Trophoblast cell (in vitro differentiated cells and primary cell): ENCODE data around the gene DENND1B.

Experiments used
- DNase-seq, 2 donors: peaks; one replicate each; pipeline ENCODE4 v3.0.0-alpha.2; 2016
- H2AFZ ChIP-seq: 2 replicates; pipeline ENCODE4 v1.6.1; 2013; ENCODE audit warnings: low read length, moderate library complexity, mild to moderate bottlenecking; ENCODE audit not compliant: insufficient read depth, poor library complexity
- H2AK5ac ChIP-seq: 2 replicates; pipeline ENCODE4 v1.6.1; 2013; ENCODE audit warnings: mild to moderate bottlenecking, low read length
- H2BK120ac ChIP-seq: 2 replicates; pipeline ENCODE4 v1.6.1; 2013; ENCODE audit warnings: low read length, mild to moderate bottlenecking, moderate library complexity; ENCODE audit not compliant: insufficient read depth, poor library complexity
- H2BK12ac ChIP-seq: 2 replicates; pipeline ENCODE4 v1.6.1; 2013; ENCODE audit warnings: mild to moderate bottlenecking, low read length, moderate library complexity
- H2BK5ac ChIP-seq: 2 replicates; pipeline ENCODE4 v1.6.1; 2013; ENCODE audit warnings: low read length, low read depth, moderate library complexity, mild to moderate bottlenecking; ENCODE audit not compliant: poor library complexity
- H3K14ac ChIP-seq: 2 replicates; pipeline ENCODE4 v1.6.1; 2013; ENCODE audit warnings: mild to moderate bottlenecking, low read length
- H3K18ac ChIP-seq: 2 replicates; pipeline ENCODE4 v1.6.1; 2013; ENCODE audit warnings: mild to moderate bottlenecking, low read length
- H3K23ac ChIP-seq: 2 replicates; pipeline ENCODE4 v1.6.1; 2013; ENCODE audit warnings: low read length
- H3K27ac ChIP-seq: 2 replicates; pipeline ENCODE4 v1.5.1; 2013; ENCODE audit warnings: low read depth, mild to moderate bottlenecking, inconsistent platforms, low read length, moderate library complexity
- H3K27me3 ChIP-seq: 2 replicates; pipeline ENCODE4 v1.6.1; 2013; ENCODE audit warnings: inconsistent platforms, mild to moderate bottlenecking, low read length, moderate library complexity; ENCODE audit not compliant: insufficient read depth
- H3K36me3 ChIP-seq, 2 experiments: 1 replicate in 1 of 2; 2 replicates in 1 of 2; pipeline ENCODE4 v1.6.1; 2013; ENCODE audit warnings: low read length in 2 of 2, mild to moderate bottlenecking in 2 of 2, moderate library complexity in 1 of 2; ENCODE audit not compliant: insufficient read depth in 2 of 2, control insufficient read depth in 1 of 2
- H3K4ac ChIP-seq: 2 replicates; pipeline ENCODE4 v1.6.1; 2013; ENCODE audit warnings: low read depth, mild to moderate bottlenecking, low read length, moderate library complexity
- H3K4me1 ChIP-seq, 2 experiments: 1 replicate in 1 of 2; 2 replicates in 1 of 2; pipeline ENCODE4 v1.6.1; 2013; ENCODE audit warnings: low read length in 2 of 2, mild to moderate bottlenecking in 2 of 2, moderate library complexity in 1 of 2; ENCODE audit not compliant: insufficient read depth in 2 of 2, control insufficient read depth in 1 of 2
- H3K4me2 ChIP-seq: 2 replicates; pipeline ENCODE4 v1.6.1; 2013; ENCODE audit warnings: inconsistent platforms, mild to moderate bottlenecking, low read length, moderate library complexity
- H3K4me3 ChIP-seq: 2 replicates; pipeline ENCODE4 v1.5.1; 2013; ENCODE audit warnings: mild to moderate bottlenecking, low read depth, low read length, inconsistent platforms
- H3K79me1 ChIP-seq: one replicate; pipeline ENCODE4 v1.6.1; 2013; ENCODE audit warnings: low read length
- H3K79me2 ChIP-seq: 2 replicates; pipeline ENCODE4 v1.6.1; 2013; ENCODE audit warnings: low read length, mild to moderate bottlenecking; ENCODE audit not compliant: control insufficient read depth, insufficient read depth, poor library complexity
- H3K9ac ChIP-seq: 2 replicates; pipeline ENCODE4 v1.6.1; 2013; ENCODE audit warnings: mild to moderate bottlenecking, low read length
- H3K9me3 ChIP-seq: 2 replicates; pipeline ENCODE4 v1.6.1; 2013; ENCODE audit warnings: low read depth, mild to moderate bottlenecking, control low read depth, inconsistent platforms, low read length; ENCODE audit not compliant: insufficient read depth
- H4K12ac ChIP-seq: 2 replicates; pipeline ENCODE4 v1.6.1; 2013; ENCODE audit warnings: low read depth, mild to moderate bottlenecking, low read length, moderate library complexity
- H4K8ac ChIP-seq: 2 replicates; pipeline ENCODE4 v1.6.1; 2013; ENCODE audit warnings: low read depth, mild to moderate bottlenecking, low read length, moderate library complexity
- H4K91ac ChIP-seq: one replicate; pipeline ENCODE4 v1.6.1; 2013; ENCODE audit warnings: low read depth, mild to moderate bottlenecking, low read length, moderate library complexity
- WGBS: extraction: QIAGEN DNeasy Blood & Tissue Kit; methylation state at CpG from one replicate; pipeline ENCODE4 v1.1.7; 2013; ENCODE audit warnings: missing lambda C conversion rate; ENCODE audit not compliant: insufficient read length, insufficient coverage; ENCODE audit errors: extremely low coverage; 5-methylcytosine and 5-hydroxymethylcytosine counted together

DENND1B gene

DNA sequence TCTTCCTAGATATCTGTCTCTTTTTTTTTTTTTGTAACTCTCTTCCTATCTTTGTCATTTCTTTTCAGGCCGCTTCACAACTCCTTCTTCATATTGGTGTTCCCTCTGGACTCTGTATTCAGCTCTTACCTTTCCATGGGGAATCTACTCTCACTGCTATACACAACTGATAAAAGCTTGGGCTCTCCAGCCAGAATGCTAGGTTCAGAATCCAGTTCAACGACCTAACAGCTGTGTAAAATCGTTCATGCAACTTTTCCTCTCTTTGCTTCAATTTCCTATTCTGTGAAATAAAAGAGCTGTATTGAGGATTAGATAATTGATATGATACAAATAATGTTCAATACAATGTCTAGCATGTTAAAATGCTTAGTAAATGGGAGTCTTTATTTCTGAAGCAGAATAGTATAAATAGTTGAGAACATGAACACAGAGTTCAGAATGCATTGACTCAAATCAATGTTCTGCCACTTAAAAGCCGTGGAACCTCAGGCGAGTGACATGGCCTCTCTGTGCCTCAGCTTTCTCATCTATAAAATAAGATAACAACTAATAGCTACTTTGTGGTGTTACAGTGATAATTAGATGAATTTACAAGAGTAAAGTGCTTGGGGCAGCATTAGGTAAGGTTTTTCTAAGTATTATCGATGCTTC lies 88.5 kb downstream of the DENND1B start:
- no peak overlapping the region for H4K8ac ChIP-seq
- no peak overlapping the region for H4K91ac ChIP-seq

DNA sequence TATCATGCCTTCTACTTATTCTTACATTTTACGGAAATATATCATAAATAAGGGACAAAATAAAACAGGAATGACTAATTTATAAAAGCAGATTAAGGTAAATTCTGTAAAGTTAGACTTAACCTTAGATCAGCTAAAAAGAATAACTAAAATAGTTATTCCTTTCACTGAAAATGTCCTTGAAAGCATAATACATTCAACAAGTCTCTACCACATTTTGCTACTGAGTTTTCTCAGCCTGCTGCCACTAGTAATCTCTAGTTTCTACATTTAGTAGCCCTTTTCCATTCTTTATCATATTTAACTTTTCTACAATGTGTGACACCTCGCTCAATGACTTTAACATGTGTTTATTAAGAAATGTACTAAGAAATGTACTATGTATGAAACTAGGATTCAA lies 89.0 kb downstream of the DENND1B start:
- Histone ChIP-seq H3K9me3 (no peaks in the 10 kb centered on the region), H2AK5ac (no peak overlapping the region), H3K79me1 (no peaks in the 10 kb centered on the region), H3K14ac (no peak overlapping the region), H3K23ac (no peak overlapping the region), H3K27me3 (no peaks in the 10 kb centered on the region), H2BK12ac (no peak overlapping the region), H4K8ac (no peak overlapping the region), H2AFZ (no peak overlapping the region), H2BK120ac (no peak overlapping the region), H3K27ac (no peak overlapping the region), H4K91ac (no peak overlapping the region), H3K36me3 (no peaks in the 10 kb centered on the region), H3K4me1 (no peaks in the 10 kb centered on the region), H3K9ac (no peak overlapping the region), H3K4me2 (no peak overlapping the region), H3K18ac (no peak overlapping the region), H3K79me2 (no peaks in the 10 kb centered on the region), H4K12ac (no peak overlapping the region), H3K4me3 (no peak overlapping the region), H2BK5ac (no peak overlapping the region), H3K4ac (no peak overlapping the region)
- WGBS = no CpG with 5 or more reads among the region's 2 CpGs
- no peak for DNase-seq

More for the DNA sequence above, 88.5 kb downstream of the DENND1B start:
- H2BK12ac ChIP-seq = no peak overlapping the region
- H3K79me2 ChIP-seq = no peaks in the 10 kb centered on the region
- H3K36me3 ChIP-seq = no peaks in the 10 kb centered on the region
- H2AK5ac ChIP-seq = no peak overlapping the region
- no peak overlapping the region for H3K27ac ChIP-seq
- no peak overlapping the region for H3K18ac ChIP-seq
- no peaks in the 10 kb centered on the region for H3K27me3 ChIP-seq
- H2BK5ac ChIP-seq = no peak overlapping the region
- no peak overlapping the region for H2AFZ ChIP-seq
- H3K9ac ChIP-seq = no peak overlapping the region
- no peak overlapping the region for H3K4me2 ChIP-seq
- no peak for DNase-seq
- H4K12ac ChIP-seq = no peak overlapping the region
- no peak overlapping the region for H2BK120ac ChIP-seq
- no peaks in the 10 kb centered on the region for H3K79me1 ChIP-seq
- no CpG with 5 or more reads among the region's 6 CpGs for WGBS
- no peaks in the 10 kb centered on the region for H3K4me1 ChIP-seq
- no peak overlapping the region for H3K23ac ChIP-seq
- no peak overlapping the region for H3K4me3 ChIP-seq
- no peak overlapping the region for H3K4ac ChIP-seq
- H3K9me3 ChIP-seq = no peaks in the 10 kb centered on the region
- H3K14ac ChIP-seq = no peak overlapping the region

DNA sequence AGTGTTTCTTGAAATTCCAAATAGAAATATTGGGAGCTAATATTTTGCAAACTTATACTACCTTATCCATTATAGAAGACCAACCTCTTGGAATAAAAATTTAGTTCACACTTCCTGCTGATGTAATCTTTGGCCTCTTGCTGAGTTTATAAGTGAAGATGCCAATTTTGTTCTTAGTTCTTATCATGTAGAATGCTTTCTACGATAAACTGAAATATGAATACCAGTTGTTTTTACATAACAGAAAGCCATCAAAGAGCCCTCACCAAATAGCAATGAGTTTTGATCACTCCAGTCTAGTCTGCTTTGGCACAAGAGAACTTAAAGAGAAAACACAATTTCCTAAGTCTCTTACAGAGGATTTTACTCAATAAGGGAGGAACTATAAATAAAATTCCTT lies 89.5 kb downstream of the DENND1B start:
- Histone ChIP-seq H3K36me3 (no peaks in the 10 kb centered on the region), H3K18ac (no peak overlapping the region), H3K9ac (no peak overlapping the region), H2BK5ac (no peak overlapping the region), H3K14ac (no peak overlapping the region), H2BK120ac (no peak overlapping the region), H2AK5ac (no peak overlapping the region), H3K27me3 (no peaks in the 10 kb centered on the region), H3K4me3 (no peak overlapping the region), H3K9me3 (no peaks in the 10 kb centered on the region), H4K12ac (no peak overlapping the region), H2AFZ (no peak overlapping the region), H3K4ac (no peak overlapping the region), H2BK12ac (no peak overlapping the region), H3K79me1 (no peaks in the 10 kb centered on the region), H3K4me1 (no peaks in the 10 kb centered on the region), H4K91ac (no peak overlapping the region), H3K23ac (no peak overlapping the region), H3K27ac (no peak overlapping the region), H3K4me2 (no peak overlapping the region), H3K79me2 (no peaks in the 10 kb centered on the region), H4K8ac (no peak overlapping the region)
- DNase-seq = peak in 1 of 2 donors; percentile 22
- no CpG with 5 or more reads among the region's 1 CpG for WGBS

DNA sequence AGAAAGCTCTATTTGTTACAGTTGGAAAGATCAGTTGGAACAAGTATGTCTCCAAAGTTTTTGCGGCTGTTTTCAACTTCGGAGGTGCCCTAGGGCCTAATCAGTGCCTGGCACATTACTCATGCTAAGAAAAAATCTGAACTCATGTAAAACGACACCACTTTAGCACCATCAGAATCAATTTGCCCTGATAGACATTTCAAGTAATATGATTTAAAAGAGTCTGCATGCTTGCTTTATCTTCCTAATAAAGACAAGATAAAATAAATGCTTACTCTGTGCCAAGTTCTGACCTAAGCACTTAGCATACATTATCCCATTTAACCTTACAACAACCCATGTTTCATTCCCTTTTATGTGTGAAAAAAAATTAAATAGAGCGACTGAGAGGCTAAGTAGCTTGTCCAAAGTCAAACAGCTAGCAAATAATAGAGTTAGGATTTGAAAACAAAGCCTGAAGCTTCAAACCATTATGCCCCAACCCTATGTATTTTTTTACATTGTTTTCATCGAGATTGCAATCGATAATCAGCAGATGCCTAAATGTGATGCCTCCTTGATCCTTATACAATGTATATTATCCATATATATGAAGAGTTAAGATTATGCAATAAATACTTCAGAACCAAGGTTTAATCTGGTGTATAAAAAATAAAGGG lies 91.3 kb downstream of the DENND1B start:
- no peak overlapping the region for H2BK5ac ChIP-seq
- no CpG with 5 or more reads among the region's 6 CpGs for WGBS
- H4K91ac ChIP-seq = no peak overlapping the region
- DNase-seq = peak in 1 of 2 donors; percentile 55
- H3K23ac ChIP-seq = no peak overlapping the region
- no peaks in the 10 kb centered on the region for H3K4me1 ChIP-seq
- H3K4me3 ChIP-seq = no peak overlapping the region
- no peak overlapping the region for H4K12ac ChIP-seq
- no peak overlapping the region for H4K8ac ChIP-seq
- H2BK120ac ChIP-seq = no peak overlapping the region
- no peaks in the 10 kb centered on the region for H3K79me2 ChIP-seq
- H3K9me3 ChIP-seq = no peaks in the 10 kb centered on the region
- H3K36me3 ChIP-seq = no peaks in the 10 kb centered on the region
- H3K27ac ChIP-seq = no peak overlapping the region
- H3K14ac ChIP-seq = no peak overlapping the region
- no peak overlapping the region for H3K4ac ChIP-seq
- no peak overlapping the region for H3K4me2 ChIP-seq
- no peak overlapping the region for H3K18ac ChIP-seq
- H3K9ac ChIP-seq = no peak overlapping the region
- no peak overlapping the region for H2AK5ac ChIP-seq
- H3K27me3 ChIP-seq = no peaks in the 10 kb centered on the region
- H3K79me1 ChIP-seq = no peaks in the 10 kb centered on the region
- no peak overlapping the region for H2BK12ac ChIP-seq
- no peak overlapping the region for H2AFZ ChIP-seq
